HUDEP-2 (cell line): ENCODE measurements around the gene PRSS1.
"Not testable (repeated sequence)": the region's sequence is repeated elsewhere in the genome, so short reads cannot be mapped to it uniquely, and the experiment has no call there.

Source experiments
- DNase-seq, 76 experiments: peaks; one replicate each; lab custom pipeline; 2025; ENCODE audit not compliant: unreplicated experiment in 76 of 76; lab: John Stamatoyannopoulos, UW

PRSS1 gene

DNA sequence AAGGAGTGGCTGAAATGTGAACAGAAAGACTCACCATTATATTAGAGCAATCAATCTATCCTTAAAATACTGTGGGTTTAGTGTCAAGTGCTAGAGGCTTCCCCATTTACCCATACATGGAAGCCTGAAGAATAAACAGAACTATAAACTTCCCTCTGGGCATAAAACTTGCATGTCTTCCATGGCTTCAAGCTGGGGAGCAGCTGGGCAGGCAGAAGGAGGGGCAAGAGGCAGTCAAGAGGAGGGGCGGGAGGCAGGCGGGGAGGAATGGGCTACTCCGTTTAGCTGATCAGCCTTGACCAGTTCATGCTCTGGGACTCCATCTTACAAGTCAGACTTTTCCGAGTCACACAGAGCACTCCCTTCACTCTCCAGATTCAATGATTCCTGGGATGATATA is 3.5 kb upstream of the PRSS1 start:
- DNase-seq = no peak

DNA sequence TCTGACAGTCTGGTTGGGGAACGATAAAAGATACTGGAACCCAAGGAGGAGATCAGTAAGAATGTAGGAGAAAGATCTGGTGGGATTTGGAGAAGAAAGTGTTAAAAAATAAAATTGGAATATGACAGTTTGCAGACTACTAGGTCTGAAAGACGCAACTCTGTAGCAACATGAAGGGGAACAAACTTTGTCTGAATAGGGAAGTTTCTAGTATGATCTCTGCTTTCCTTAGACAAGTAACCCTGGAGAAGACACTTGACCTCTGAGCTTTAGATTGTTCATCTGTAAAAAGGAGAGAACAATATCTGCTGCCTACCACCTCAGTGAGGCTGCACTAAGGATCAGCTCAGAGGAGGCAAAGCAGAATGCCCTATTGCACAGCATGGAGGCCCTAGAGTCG is 3.0 kb upstream of the PRSS1 start:
- no peak for DNase-seq

DNA sequence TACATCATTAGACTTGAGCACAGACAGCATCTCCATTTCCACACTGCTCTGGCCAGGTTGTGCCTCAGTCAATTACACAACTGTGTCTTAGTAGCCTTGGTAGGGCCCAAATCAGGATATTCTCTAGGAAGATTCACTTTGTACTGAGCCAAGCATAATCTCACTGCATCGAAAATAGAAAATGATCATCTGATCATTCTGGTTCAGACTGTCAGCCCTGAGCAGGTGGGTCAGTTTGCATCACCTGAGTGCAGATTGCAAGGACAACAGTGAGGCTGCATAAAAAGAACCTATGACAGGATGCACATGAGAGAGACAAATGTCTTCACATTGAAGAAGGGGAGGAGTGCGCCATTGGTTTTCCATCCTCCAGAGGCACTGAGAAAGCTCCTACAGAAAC is 862 bp upstream of the PRSS1 start:
- not testable (repeated sequence) for DNase-seq

DNA sequence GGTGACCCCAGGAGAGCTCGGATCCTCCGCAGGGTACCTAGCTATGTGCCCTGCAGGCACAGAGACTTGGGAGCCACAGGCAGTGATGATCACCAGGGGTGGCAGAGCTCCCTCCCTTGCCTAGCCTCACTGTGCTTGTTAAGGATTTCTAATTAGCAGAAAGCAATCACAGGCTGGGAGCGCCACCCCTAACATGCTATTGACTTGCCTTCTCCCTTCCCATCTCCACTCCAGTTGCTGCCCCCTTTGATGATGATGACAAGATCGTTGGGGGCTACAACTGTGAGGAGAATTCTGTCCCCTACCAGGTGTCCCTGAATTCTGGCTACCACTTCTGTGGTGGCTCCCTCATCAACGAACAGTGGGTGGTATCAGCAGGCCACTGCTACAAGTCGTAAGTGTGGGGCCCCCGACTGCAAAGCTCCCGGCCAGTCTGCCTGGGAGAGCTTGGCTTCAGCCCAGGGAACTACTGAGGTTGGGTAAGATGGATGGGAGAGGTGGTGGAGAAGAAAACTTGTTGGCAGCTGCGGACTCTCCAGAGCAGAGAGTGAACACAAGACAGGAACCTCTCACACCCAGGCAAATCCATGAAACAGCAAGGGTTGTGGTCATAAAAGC is 1.2 kb downstream of the PRSS1 start:
- DNase-seq = no peak

DNA sequence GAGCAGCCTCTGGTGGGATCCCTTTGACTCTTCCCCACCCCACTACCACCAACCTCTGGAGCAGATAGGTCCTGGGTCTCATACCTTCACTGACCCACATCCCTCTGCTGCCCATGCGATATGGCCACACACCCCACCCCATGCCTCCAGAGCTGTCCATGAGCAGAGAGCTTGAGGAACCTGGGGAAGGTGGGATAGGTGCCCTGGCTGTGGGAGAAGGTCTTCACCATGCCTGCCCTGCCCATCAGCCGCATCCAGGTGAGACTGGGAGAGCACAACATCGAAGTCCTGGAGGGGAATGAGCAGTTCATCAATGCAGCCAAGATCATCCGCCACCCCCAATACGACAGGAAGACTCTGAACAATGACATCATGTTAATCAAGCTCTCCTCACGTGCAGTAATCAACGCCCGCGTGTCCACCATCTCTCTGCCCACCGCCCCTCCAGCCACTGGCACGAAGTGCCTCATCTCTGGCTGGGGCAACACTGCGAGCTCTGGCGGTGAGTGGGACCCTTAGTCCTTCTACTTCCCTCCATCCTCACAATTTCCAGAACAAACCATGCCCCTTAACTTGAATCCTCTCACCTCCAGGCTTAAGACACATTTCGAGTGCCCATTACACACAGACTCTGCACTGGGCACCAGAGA is 2.4 kb downstream of the PRSS1 start:
- DNase-seq = not testable (repeated sequence)

DNA sequence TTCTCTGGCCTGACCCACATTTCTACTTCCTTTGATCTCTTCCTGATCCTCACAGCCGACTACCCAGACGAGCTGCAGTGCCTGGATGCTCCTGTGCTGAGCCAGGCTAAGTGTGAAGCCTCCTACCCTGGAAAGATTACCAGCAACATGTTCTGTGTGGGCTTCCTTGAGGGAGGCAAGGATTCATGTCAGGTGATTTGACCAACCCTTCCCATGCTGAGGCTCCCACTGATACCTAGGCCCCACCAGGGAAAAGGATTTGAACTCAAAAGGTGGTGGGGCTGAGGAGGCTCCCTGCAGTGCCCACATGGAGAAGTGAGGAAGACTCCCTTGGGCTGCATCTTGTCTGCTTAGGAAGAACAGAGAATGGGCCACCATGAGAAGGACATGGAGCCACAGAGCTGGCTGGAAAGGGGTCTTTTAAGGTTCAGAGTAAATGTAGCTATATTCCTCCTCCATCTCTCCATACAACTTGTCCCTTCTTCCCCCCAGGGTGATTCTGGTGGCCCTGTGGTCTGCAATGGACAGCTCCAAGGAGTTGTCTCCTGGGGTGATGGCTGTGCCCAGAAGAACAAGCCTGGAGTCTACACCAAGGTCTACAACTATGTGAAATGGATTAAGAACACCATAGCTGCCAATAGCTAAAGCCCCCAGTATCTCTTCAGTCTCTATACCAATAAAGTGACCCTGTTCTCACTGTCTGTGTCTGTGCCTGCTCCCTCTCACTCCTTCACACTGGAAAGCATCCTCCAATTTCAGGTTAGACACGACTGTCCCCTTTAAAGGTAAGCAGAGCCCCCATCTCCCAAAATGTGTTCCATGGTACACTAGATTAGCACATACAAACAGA is 3.3 kb downstream of the PRSS1 start:
- DNase-seq = no peak

DNA sequence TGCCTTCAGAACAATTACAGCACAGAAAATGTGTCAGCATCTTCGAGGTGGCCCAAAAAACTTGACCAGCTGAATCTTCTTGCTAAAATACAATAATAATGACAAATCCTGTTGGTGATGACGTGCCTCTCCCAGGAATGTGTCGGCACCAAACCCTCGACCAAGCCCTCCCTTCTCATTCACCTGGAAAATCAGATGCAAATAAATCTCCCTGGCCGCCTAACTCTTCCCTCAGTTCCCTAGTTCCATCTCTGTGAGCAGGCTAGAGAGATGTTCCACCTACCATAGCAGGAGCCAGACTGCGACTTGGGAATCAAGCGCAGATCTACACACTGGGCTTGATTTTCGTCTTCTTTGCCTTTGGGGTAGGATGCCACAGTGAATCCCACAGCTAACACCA is 4.1 kb downstream of the PRSS1 start:
- no peak for DNase-seq

DNA sequence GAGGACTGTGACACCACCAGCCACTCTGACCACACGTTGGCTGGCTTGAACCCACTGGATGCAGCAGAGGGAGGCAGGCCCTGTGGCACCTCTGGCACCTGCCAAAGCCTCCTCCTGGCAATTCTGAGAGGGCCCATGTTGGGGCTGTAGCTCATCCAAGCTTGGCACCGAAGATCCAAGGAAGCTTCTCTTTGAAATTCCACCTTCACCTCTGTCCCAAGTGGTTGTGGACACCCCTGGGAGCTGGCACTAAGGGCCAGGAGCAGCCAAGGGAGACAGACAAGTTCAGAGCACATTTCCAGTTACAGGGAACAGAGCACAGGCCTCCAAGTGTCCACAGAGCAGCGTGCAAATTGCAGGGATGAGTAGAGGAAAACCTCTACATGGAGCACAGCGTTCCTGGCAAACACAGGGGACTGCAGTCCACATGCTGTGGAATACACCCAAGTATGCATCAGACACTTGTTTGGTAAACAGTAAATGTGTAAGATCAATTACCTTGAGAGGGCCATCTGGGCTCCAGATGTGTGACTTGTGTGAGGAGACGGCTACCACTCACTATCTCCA is 4.7 kb downstream of the PRSS1 start:
- not testable (repeated sequence) for DNase-seq

DNA sequence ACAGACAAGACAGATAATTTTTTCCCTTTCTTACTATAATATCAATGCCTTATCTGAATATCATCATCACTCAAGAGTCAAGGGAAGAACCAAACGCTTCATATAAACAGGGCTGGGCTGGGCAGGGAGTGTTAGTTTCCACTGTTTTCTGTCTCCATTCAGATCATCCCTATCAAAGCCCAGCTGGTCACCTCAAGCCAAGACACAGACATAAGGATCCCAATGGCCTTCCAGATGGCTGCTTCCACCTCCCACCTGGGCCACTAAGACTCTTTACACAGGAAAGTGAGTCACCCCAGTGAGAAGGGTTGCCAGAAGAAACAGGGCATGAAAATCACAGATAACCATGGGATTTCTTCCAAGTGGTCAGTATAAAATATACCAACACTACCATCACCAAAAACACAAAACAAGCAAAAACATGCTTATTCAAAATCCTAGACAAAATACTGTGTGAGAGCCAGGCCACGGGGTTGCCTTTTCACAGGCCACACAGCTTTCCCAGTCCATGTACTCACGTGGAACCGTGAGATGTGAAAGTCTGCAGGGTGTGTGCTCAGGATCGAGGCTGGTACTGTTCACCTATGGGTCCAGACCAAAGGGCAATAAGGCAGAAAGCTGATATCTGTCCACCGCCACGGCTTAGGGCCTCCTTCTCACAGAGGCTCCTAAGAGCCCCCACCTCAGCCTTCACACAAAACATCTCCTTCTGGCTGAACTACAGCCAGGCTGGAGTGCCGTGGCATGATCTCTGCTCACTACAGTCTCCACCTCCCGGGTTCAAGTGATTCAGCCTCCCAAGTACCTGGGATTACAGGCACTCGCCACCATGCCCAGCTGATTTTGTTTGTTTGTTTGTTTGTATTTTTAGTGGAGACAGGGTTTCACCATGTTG is 5.7 kb downstream of the PRSS1 start:
- DNase-seq = no peak

DNA sequence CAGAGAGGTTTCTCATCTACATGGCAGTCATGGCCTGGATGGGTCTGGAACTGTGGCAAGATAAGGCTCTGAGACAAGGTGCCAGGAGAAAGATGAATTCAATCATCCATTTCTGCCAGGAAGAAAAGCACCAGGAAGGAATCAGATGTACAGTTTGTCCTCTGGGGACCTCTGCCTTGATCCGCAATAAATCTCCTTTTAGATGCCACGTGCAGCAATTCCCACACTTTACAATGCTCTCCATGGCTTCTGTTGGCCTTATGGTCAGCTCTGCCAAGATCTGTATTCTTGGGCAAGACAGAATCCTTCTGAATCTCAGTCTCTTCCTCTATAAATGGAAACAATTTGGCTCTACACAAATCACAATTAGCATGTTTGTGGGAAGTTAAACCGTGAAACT is 9.0 kb downstream of the PRSS1 start:
- not testable (repeated sequence) for DNase-seq

DNA sequence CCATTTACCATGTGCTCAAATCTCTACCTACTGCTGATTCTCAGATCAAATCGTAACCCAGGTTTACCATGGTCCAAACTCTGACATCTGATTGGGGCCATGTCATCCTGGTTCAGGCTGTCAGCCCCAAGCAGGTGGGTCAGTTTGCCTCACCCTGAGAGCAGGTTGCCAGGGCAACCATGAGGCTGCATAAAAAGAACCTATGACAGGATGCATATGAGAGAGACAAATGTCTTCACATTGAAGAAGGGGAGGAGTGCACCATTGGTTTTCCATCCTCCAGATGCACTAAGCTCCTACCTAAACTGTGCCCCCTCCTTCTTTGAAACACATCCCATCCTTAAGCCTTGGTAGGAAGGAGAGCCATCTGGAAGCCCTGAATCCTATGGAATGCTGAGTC is 10.2 kb downstream of the PRSS1 start:
- DNase-seq = no peak

DNA sequence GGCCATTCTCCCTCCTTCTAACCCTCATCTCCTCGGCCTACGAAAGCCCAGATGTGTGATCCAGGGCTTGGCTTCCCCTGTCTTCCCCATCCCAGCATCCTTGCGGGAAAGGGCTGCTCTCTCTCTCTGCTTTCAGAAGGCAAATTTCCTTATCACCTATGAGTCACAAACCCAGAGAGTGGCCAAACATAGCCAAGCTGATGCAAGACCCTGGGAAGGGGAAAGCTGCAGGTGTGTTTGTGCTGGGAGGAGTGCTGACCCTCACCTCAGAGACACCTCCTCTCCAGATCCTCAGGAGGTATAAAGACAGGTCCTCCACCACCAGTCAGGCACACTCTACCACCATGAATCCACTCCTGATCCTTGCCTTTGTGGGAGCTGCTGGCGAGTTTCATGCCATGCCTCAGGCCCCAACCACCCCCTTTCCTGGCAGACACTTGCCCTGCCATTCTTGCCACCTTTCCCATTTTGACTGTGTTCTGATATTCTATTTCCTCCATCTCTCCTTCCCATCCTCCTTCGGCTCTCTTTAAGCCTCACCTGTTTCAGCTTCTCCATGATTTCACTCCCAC is 10.9 kb downstream of the PRSS1 start:
- DNase-seq = no peak

DNA sequence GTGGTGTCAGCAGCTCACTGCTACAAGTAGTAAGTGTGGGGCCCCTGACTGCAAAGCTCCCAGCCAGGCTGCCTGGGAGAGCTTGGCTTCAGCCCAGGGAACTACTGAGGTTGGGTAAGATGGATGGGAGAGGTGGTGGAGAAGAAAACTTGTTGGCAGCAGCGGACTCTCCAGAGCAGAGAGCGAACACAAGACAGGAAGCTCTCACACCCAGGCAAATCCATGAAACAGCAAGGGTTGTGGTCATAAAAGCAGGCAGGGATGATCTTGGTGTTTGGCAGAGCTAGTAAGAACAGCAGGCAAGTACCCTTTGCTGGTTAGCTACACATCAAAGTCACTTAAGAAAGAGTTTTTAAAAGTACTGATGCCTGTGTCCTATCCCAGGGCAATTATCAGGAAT is 12.3 kb downstream of the PRSS1 start:
- not testable (repeated sequence) for DNase-seq

DNA sequence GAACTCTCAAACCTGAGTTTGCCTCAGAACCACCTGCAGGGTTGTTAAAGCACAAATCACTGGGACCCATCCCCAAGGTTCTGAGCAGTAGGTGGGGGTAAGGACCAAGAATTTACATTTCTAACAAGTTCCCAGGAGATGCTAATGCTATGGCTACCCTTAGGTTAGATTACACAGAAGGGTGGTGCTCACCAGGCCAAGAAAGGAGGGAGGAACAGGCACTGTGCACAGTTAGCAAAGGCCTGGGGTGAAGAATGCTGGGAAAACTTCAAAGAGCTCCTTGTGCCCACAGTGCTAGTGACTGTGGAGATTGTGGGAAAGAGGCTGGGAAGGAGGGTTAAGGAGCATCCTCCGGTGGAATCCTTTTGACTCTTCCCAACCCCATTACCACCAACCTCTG is 12.8 kb downstream of the PRSS1 start:
- no peak for DNase-seq

DNA sequence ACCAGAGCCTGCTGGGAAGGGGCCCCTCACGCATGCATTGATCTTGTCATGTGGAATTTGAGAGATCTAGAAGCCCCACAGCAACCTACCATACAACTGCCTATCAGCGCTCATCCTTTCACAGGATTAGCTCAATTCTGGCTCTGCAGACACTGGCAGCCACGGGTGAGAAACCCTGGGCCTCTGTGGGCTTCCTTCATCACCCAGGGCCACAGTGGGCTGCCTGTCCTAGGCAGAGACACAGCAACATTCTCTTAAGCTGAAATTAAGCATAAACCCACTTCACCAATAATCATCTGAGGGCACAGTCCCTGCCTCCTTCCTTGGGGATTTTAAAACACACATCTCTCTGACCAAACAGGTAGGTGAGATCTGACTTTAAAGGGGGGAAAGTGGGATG is 18.2 kb downstream of the PRSS1 start:
- DNase-seq = no peak

DNA sequence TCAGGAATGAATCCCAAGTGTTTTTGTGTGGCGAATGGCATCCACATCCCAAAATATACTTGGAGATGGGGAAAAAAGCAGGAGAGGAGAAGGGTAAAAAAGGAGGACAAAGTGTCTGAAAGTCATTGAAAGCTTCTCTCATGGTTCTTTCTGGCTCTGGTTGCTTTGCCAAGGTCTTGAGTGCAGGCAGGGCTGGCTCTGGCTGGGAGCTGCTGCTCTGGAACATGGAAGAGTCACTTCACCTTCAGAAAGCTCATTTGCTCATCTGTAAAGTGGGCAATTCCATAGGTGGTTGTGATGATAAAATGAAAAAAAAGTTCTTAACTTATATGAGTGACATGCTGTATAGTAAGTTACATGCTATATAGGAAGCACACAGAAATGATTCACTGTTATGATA is 18.6 kb downstream of the PRSS1 start:
- no peak for DNase-seq

DNA sequence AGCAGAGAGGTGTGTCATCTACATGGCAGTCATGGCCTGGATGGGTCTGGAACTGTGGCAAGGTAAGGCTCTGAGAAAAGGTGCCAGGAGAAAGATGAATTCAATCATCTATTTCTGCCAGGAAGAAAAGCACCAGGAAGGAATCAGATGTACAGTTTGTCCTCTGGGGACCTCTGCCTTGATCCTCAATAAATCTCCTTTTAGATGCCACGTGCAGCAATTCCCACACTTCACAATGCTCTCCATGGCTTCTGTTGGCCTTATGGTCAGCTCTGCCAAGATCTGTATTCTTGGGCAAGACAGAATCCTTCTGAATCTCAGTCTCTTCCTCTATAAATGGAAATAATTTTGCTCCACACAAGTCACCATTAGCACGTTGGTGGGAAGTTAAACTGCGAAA is 19.6 kb downstream of the PRSS1 start:
- not testable (repeated sequence) for DNase-seq

DNA sequence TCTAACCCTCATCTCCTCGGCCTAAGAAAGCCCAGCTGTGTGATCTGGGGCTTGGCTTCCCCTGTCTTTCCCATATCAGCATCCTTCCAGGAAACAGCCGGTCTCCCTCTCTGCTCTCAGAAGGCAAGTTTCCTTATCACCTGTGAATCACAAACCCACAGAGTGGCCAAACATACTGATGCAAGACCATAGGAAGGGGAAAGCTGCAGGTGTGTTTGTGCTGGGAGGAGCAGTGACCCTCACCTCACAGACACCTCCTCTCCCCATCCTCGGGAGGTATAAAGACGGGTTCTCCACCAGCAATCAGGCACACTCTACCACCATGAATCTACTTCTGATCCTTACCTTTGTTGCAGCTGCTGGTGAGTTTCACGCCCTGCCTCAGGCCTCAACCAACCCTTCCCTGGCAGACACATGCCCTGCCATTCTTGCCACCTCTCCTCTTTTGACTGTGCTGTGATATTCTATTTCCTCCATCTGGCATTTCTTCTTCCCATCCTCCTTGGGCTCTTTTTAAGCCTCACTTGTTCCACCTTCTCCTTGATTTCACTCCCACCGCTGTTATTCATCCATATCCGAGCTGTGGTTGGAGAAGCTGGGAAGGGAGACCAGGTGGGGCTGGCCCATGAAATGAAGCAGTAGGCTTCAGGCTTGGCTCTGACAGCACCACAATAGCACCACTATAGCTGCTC is 21.5 kb downstream of the PRSS1 start, which contains the start of gene PRSS2:
PRSS2 (plus strand) TSS at position 310 of the 692 bp plus-strand sequence; CDS start at position 323, 13 bp downstream.
- DNase-seq = no peak

DNA sequence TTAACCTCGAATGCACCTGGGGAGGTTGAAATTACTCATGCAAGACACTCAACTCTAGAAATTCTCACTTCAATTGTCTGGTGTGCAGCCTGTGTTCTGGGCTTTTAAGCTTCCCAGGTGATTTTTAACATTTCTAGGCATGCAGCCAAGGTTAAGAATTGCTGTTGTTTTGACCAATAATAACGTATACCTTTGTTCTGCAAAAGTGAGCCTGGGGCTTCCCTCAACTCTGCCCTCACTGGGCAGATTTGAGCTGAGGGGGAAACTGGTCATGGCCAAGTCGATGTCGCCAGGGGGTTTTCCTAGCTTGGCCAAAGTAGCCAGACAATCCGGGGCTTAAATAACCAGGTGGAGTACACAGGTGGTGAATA is 22.1 kb downstream of the PRSS1 start:
- DNase-seq = no peak

DNA sequence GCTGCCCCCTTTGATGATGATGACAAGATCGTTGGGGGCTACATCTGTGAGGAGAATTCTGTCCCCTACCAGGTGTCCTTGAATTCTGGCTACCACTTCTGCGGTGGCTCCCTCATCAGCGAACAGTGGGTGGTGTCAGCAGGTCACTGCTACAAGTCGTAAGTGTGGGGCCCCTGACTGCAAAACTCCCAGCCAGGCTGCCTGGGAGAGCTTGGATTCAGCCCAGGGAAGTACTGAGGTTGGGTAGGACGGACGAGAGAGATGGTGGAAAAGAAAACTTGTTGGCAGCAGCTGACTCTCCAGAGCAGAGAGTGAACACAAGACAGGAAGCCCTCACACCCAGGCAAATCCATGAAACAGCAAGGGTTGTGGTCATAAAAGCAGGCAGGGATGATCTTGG is 22.8 kb downstream of the PRSS1 start:
- DNase-seq = no peak
